NK-92 (cell line): ENCODE data around the gene MSI2.

ENCODE experiments used
- DNase-seq: peaks from one replicate; lab custom pipeline; 2025; ENCODE audit not compliant: unreplicated experiment; lab: John Stamatoyannopoulos, UW

The MSI2 gene

GRCh38 chr17:57517632-57518456 is 261.5 kb downstream of the MSI2 start:
- DNase-seq = no peak

GRCh38 chr17:57518587-57519581 is 262.6 kb downstream of the MSI2 start:
- no peak for DNase-seq

DNA sequence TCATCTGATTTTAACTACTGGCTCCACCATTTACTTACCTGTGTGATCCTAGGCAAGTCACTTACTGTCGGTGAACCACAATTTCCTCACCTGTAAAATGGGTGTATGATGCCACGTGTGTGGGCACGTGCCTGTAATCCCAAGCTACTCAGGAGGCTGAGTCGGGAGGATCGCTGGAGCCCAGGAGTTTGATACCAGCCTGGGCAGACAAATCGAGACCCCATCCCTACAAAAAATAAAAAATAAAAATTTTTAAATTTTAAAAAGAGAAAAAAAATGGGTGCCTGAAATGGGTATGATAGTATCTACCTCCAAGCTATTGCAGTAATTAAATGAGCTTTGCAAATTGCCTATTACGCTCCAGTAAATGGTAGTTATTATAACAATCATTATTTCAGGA is 263.5 kb downstream of the MSI2 start:
- DNase-seq = no peak

DNA sequence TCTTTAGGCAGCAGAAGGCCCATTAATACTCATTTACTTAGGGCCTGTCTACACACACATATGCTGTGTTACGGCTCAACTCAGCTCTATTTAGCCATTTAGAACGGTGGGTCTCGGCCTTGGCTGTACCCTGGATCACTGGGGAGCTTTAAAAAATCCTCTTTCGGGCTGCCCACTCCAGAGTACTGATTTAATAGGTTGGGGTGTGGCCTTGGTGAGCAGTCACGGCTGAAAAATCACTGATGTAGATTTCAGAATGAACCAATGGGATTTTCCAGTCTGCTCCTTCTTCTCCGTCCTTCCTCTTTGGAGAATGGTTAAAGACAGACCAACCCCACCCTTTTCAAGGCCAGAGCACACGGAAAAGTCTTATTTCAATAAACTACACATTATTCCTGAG is 265.3 kb downstream of the MSI2 start:
- DNase-seq = no peak

DNA sequence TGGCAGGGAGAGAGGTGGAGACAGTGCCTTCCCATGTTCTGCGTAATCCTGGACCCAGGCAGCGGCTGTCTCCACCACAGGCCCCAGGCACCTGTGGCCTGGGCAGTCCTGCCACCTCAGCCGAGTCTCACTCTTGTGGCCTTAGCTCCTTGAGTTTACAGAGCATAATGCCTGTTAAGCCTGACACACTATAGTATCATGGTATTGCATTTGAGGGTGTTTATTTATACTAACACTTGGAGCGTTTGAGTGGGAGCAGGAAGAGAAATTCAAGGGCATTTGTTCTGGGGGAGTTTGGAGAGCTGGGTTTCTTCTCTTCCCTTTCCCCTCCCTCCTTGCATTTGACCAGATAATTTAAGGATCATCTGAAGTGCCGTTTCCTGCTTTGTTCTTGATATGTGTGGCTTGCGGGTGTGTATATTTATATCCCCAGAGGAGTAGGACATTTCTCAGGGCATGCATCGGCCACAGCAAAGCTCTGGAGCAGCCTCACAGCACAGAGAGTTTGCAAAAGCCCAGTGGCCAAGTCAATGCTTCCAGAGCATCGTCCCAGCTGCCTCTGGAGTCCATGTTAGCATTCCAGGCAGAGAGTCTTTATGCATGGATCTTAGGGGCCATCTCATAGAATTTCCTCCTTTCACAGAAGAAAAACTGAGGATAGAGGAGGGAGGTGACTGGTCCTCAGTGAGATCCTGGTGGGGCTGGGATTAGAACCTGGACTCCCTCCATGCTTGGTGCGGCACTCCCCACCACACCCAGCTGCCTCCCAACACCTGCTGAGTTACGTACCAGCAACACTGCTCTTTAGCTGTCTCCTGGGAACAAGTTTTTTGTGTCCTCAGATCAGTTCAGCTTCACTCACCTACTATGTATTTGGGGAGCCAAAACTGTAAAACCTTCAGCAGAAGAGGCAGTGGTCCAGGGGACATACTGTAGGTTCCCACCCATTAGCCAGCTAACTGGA is 266.0 kb downstream of the MSI2 start:
- DNase-seq = no peak

DNA sequence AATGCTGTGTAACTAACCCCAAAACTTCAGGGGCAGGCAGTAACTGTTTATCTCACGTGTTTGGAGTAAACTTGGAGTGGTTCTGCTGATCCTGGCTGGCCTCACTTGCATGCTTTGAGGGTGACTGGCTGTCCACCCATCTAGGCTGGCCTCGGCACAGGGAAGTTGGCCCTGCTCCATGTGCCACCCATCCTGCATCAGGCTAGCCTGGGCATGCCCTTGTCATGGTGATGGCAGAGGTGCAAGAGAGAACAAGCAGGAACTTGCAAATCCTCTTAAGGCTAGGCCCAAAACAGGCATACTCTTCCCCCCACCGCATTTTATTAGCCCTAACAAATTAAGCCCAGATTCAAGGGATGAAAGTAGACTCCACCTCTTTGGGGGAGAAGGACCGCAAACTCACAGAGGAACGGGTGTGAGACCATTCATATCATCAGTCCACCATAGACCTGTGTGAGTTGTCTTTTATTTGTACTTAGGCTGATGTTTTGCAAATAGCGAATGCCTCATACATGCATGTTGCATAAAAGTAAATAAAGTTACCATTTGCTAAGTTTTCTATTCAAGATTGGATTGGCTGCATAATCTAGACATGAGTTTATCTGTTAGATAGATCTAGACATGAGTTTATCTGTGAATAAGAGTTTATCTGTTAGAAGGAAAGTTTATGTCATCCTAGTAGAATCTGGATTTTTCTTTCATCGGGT is 267.8 kb downstream of the MSI2 start:
- DNase-seq = no peak

- DNase-seq = no peak
Measured at GRCh38 chr17:57524839-57525568, 268.7 kb downstream of the MSI2 start.

- DNase-seq = no peak
Measured at GRCh38 chr17:57527221-57528057, 271.1 kb downstream of the MSI2 start.

GRCh38 chr17:57528058-57528451 is 271.7 kb downstream of the MSI2 start:
- no peak for DNase-seq

DNA sequence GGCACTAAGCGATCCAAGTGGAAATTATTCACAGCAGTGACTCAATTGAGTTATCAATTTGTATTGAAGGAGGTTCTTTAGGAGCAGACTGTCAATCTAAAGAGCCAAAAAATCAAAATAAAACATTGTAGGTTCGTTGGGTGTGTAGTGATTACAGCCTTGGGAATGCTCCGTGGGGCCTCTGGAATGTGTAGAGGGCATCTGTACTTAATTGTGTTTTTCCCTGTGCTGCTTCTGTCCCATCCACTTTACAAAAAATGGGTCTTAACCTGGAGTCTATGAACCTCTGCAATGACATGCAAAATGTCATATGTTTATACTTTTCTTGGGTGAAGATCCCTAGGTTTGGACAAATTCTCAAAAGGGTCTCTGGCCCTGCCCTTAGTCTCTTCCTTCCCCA is 273.7 kb downstream of the MSI2 start:
- DNase-seq = no peak

- DNase-seq = no peak
Measured at GRCh38 chr17:57530508-57530907, 274.2 kb downstream of the MSI2 start.

DNA sequence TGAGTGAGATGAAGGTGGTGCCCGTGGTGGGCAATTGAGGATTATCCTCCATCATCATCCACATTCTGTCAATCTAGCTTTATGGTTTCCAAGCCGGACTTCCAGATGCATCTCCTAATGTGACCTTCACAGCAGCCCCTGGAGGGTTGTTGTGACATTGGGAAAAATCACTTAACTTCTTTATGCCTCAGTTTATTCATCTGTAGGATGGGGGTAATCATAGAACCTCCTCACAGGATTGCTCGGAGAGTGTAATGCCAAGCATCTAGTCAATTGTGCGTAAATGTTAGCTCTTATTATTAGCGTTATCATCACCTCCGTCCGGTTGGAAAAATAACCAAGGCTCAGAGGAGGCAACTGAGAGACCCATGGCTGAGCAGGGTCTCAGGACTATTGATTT is 274.8 kb downstream of the MSI2 start:
- no peak for DNase-seq

- DNase-seq = no peak
Measured at GRCh38 chr17:57531648-57532504, 275.6 kb downstream of the MSI2 start.

- DNase-seq = no peak
Measured at GRCh38 chr17:57532556-57532955, 276.2 kb downstream of the MSI2 start.

DNA sequence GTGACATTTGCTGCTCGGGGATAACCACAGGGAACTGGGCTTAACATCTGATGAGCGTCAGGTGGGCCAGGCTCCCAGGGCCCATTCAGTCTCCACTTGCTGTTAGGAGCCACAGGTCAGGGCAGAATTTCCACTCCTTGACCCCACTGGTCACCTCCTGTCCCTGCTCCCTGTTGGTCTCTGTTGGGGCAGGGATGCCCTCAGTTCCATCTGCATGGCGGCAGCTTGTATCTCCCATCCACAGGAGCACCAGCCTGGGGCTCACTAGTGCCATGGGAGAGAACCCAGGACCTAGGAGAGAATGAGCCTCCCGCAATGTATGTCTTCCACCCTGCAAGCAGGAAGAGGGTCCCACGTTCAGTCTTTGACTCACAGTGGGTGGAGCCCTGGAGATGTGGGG is 276.6 kb downstream of the MSI2 start:
- no peak for DNase-seq

DNA sequence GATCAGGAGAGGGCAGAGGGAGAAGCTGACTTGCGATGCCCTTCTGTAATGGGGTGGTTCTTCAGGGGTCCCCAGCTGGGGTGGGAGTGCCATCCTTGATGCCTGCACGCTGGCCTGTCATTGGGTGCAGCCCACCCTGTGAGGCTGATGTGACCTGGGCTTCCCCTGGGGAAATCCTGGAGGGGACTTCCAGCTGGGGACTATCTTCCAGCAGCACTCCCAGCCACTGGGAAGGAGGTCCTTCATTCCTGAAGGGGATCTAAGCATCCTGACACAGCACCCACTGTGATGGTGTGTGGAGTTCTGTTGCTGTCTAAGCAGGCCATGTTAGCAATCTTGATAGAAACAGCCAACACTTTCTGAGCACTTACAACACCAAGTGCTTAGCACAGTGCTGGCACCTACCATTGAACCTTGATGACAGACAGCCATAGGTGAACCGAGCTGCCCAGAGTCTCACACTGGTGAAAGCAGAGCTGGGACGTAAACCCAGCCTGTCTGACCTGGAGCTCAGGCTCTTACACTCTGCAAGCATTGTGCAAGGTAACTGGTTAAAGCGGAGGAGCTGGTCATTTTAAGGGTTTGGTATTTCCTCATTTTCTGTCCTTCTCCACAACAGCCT is 277.5 kb downstream of the MSI2 start:
- DNase-seq = no peak

GRCh38 chr17:57534863-57535248 is 278.5 kb downstream of the MSI2 start:
- no peak for DNase-seq
